SK-N-SH (cell line): ENCODE measurements around the gene ZNF892.

Experiments used
- EP300 ChIP-seq, 2 experiments: IDR thresholded peaks; 2 replicates each; pipeline versions ENCODE4 v1.4.0 to v1.6.1; 2012; ENCODE audit warnings: borderline replicate concordance in 1 of 2, low read depth in 1 of 2, low read length in 1 of 2
- FOSL2 ChIP-seq: IDR thresholded peaks from 2 replicates; pipeline ENCODE4 v1.4.0; 2012; ENCODE audit warnings: low read depth, mild to moderate bottlenecking, moderate library complexity, borderline replicate concordance
- GABPA ChIP-seq: IDR thresholded peaks from 2 replicates; pipeline ENCODE4 v1.4.0; 2012; ENCODE audit warnings: low read depth, mild to moderate bottlenecking
- POLR2AphosphoS5 ChIP-seq: IDR thresholded peaks from 2 replicates; pipeline ENCODE4 v1.6.1; 2012; ENCODE audit warnings: low read depth, low read length
- TF ChIP-seq, protein P1 (sequence below): fragments of 200-600 bp; sonication (generic); IDR thresholded peaks from 2 replicates; pipeline ENCODE4 v1.6.1; 2017; ENCODE audit warnings: antibody characterized with exemption, mild to moderate bottlenecking, moderate library complexity

DNA sequence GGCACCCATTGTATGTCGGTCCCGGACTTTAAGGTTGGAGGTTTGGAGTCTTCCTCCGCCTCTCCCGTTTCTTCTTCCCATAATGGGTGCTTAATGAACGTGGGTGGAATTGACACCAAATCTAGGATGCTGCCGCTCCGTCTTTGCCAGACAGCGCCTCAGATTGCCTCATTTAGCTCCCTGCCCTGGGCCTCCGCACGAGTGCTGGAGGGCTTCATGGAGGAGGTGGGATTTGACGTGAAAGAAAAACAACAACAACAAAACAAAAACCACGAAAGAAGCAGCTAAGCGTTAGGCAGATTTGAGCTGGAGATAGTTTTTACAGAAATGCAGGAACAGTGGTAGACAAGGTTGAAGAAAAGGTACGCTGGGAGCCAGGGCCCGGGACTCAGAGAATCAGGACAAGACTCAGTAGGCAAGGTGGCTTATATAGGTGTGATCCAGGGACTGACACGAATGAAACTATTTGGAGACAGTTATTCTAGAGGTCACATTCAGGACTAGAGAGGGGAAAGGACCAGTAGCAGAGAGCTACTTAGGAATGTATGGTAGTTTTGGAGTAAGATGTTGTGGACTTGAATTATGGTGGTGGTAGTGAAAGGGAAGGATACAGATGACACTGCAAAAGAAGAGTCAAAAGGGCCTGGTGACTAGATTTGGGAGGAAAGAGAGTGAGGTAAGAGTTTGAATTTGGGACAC is 41.1 kb upstream of the ZNF892 start:
- TF ChIP-seq GABPA (no peak), POLR2AphosphoS5 (no peak), EP300 (IDR thresholded peaks at IDR 0.05; ENCODE audit: borderline replicate concordance in 1 of 2, low read depth in 1 of 2, low read length in 1 of 2) (no peak), FOSL2 (no peak)
- TF ChIP-seq, protein P1, sequence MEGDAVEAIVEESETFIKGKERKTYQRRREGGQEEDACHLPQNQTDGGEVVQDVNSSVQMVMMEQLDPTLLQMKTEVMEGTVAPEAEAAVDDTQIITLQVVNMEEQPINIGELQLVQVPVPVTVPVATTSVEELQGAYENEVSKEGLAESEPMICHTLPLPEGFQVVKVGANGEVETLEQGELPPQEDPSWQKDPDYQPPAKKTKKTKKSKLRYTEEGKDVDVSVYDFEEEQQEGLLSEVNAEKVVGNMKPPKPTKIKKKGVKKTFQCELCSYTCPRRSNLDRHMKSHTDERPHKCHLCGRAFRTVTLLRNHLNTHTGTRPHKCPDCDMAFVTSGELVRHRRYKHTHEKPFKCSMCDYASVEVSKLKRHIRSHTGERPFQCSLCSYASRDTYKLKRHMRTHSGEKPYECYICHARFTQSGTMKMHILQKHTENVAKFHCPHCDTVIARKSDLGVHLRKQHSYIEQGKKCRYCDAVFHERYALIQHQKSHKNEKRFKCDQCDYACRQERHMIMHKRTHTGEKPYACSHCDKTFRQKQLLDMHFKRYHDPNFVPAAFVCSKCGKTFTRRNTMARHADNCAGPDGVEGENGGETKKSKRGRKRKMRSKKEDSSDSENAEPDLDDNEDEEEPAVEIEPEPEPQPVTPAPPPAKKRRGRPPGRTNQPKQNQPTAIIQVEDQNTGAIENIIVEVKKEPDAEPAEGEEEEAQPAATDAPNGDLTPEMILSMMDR: no peak
